HG03280 (cell line): ENCODE measurements around the gene KIAA0825.

Experiments used
- ATAC-seq: cut with Tn5 transposase; IDR thresholded peaks from one replicate; pipeline ENCODE4 v1.9.1; 2021; ENCODE audit warnings: mild to moderate bottlenecking, moderate library complexity; ENCODE audit not compliant: unreplicated experiment

KIAA0825 gene

DNA sequence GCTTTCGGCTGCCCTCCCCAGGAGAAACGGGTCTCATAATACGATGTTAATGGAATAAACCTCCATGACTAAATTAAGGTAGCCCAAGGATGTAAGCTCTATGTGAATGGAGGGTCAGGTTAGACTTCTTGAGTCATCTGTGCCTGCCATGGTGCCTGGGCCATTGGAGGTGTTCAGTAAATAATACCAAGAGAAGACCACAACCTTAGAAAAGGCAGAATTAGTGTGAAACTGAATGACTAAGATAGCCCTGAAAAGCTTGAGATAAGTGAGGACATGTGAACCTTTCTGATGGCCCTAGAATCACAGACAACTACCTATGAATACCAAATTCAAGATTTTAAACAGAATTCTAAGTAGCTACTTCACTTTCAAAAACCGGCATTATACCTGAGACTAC, 160.6 kb downstream of the KIAA0825 start:
- ATAC-seq = no peak

DNA sequence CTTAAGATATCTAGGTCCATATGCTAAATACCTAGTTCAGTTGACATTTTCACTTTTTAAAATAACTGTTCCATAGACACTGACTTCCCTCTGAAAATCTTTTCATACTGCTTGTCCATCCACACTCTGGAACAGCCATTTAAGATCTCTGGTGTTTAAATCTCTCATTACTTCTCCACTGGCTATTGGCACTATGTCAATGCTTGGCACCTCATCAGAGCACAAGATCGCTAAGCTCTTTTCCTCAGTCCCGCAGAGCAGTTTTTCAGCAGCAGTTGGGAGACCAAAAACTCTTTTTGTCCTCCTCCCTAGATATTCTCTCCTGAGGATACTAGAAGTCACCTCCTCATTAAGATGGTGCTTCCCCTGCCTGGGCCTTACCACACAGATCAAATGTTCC, 172.7 kb downstream of the KIAA0825 start:
- no peak for ATAC-seq

DNA sequence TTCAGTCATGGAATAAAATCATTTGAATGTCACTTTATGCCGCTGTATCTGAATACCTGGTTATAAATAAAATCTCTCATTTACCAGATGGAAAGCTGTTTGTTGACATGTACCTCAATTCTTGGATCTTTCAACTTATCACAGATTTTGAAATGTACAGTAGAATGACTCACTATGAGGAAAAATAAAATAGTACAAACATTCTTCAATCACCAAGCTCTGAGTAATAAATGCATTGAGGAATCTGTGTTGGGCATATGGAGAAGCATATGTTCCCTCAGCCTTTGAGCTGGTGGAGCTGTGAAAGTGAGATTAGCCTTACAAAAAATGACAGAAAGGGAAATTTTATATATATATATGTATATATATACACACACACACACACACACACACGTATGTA, 175.4 kb downstream of the KIAA0825 start:
- no peak for ATAC-seq

DNA sequence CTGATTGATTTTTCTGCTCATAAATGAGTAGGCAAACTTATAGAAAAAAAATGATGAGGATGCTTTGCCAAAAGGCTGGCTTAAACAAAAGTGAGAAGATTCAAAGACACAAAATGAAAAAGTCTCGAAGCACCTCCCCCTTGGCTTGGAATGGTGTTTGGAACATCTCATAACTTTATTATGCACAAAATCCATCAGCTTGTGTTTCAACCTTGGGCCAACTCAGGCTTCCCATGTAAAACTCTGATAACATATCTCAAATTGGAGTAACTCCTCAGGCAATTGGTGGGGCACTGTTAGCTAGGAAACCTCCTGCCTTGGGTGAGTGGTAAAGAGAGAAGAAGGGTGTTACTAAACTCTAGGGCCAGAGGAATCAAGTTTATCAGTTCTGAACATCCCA, 176.3 kb downstream of the KIAA0825 start:
- ATAC-seq = no peak

DNA sequence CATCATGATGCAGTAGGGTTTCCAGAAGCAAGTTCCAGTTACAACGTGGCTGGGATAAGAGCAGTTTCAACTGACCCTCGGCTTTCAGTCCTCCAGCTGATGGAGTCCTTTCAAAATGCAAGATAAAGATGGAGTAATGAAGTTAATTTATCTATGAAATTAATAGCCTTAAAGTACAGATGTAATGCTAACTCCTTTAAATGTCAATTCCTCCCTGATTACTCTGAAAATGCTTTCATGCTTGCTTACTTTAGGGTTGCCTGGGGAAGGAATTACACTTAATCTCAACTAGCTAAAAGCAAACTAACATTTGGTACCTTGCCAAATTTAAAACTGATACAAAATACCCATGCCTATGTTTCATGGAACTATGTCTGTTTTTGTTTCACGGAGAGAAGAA, 178.4 kb downstream of the KIAA0825 start:
- ATAC-seq = no peak

DNA sequence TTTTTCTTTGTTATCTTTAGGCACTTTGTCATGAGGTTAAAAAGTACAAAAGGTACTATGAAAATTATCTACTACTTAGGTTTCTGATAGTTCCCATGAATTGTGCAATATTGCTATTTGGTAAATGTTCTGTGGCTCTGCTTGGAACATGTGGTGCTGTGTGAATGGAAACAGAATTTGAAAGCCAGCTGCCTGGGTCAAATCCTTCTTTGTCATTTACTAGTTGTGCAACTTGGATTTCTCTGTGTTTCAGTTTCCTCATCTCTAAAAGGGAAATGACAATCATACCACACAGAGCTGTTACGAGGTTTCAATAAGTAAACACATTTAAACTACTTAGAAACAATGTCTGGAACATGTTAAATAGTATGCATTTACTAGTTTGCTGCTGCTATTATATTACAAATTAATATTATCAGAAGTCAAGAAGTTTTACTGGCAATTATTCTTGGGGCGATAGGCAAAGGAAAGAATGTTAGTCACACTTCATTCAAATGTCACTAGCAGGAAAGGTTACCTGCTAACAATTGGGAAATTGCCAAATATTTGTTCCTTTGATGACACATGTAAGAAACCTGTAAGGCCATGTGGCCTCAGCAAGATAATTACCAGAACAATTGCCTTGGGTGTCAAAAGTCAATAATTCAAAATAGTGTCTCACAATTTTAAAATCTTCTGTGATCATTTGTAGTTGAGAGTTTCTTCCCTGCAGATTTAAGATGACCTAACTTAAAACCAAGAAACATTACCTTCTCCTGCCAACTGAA, 184.8 kb downstream of the KIAA0825 start:
- no peak for ATAC-seq

DNA sequence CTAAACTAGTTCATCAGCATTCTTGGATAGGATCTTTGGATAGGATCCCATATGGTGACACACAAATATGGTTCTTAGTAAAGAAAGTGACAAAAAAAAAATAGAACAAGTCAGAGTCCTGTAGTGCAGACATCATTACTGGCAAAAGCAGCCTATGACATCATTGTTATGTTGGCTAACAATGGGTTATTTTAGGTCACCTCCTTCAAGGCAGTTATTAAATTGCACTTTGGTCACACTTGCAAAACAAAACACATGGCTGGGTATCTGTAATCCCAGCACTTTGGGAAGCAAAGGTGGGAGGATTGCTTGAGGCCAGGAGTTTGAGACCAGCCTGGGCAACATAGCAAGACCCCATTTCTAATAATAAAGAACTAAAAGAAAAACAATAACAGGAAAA, 185.9 kb downstream of the KIAA0825 start:
- ATAC-seq = no peak

DNA sequence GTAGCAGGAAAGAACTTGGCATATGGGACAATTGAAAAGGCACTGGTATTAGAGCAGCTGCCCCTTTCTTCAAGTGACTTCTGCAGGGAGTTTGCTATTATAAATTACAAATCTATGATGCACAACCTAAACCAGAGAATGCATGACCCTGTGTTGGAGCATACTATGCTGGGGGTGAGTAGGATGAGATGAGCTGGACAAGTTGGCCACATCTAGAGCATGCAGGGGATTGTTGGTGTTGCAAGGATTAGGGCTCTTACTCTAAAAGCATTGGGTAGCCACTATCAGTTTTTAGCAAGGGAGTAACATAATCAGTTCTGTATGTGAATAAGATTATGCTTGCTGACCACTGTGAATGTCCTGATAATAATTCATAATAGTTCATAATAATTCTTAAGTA, 186.7 kb downstream of the KIAA0825 start:
- no peak for ATAC-seq

DNA sequence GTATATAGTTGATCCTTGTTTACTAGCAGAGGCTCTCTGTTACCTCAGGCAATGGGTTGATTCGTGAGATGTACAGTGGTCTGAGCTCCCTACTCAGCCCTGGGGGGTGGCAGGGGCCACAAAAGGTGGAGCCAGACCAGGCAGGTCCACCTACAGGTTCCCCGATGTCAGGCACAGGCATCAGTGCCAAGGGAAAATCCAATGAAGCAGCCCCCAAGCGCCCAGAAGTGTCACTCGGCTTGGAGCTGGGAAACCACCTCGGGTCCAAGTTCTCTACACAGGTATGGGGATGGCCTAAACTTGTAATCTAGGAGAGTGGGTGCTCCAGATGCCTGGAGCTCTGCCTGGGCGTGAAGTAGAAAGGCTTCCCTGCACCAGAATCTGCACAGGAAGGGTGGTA, 188.8 kb downstream of the KIAA0825 start:
- ATAC-seq = no peak

DNA sequence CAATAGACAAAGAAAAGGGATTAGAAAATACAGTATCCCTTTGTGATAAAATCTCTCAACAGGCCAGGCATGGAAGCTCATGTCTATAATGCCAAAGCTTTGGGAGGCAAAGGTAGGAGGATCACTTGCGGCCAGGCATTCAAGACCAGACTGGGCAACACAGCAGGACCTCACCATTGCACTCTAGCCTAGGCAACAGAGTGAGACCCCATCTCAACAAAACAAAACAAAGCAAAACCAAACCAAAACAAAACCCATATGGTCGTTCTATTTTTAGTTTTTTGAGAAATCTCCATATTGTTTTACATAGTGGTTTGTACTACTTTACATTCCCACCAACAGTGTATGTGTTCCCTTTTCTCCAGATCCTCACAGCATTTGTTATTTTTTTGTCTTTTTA, 193.0 kb downstream of the KIAA0825 start:
- no peak for ATAC-seq

DNA sequence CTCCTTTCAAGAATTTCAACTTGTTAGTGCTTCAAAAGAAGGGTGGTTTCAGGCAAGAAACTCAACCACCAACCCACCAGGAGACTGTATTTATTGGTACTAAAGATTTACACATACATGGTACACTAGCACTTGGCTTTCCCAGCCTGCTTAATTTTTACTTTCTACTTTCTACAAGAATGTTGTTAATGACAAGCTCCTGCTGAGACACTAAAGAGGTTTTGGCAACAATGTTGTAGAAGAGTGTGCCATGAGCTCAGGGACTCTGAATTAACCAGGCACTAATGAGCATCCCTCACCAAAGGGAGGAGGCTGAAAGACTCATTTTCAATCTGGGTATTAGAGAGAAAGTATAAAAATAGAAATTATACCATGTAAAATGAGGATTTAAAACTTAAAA, 195.0 kb downstream of the KIAA0825 start:
- ATAC-seq = no peak

DNA sequence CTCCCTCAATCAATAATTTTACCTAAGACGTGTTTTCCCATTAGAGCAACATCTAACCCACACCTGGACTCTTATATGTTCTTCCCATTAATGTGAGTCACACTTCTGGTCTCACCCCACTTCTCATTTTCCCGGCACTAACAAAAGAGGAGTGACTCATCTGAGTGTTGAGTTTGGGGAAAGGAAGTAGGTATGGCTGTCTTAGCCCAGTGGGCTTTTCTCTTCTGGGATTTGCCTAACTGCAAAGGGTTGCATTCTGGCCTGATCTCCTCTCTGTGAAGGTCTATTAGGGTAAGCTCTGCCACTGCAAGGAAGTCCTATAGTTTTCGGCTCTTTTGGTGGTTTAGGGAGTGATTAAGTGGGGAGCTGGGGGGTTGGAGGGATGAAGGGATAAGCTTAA, 195.6 kb downstream of the KIAA0825 start:
- no peak for ATAC-seq

DNA sequence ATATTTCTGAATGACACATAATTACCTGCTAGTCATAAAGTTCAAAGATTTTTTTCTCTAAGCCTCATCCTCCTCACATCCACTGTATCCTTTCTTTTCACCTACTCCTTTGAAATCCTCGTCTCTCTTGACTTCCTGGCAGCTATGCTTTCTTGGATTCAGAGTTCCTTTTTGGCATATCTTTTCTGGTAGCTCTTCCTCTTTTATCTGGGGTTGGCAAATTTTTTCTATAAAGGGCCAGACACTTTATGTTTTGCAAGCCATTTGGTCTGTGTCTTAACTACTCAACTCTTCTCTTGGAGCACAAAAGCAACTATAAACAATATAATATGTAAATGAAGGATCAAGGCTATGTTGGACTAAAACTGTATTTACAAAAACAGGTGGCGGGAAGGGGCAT, 197.5 kb downstream of the KIAA0825 start:
- ATAC-seq = no peak

DNA sequence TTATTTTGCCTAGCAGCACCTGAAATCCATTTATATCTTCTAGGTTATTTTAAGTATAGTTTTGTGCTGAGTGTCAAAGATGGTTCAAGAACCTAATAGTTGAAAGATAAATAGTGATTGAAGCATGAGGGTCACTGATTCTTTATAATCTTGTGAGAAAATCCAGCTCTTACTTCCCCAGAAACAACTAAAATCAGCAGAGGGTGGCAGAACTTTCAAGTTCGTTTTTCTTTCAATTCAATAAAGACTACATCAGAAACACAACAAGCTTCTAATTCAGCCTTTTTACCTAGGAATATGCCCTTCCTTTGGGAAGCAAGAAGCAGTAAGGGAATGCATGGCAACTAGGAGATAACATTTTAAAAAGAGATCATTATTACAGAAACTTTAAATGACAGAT, 202.6 kb downstream of the KIAA0825 start:
- ATAC-seq = no peak

DNA sequence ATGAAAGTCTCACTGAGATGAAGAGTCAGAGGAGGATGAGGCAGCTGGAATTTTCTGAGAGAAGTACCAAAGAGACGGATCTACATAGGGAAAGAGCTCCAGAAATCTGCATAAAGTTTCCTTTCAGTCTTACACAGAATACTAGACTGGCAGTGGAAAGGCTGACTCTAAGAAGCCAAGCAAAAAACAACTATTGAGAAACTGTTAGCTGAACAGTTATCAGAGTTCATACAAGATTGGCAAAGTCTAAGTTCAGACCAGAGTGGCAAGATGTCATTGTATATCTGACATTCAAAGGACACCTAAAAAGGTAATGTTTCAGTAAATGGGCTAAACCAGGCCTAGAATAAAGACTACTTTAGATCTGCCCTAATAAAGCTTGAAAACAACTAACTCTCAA, 209.0 kb downstream of the KIAA0825 start:
- ATAC-seq = no peak

DNA sequence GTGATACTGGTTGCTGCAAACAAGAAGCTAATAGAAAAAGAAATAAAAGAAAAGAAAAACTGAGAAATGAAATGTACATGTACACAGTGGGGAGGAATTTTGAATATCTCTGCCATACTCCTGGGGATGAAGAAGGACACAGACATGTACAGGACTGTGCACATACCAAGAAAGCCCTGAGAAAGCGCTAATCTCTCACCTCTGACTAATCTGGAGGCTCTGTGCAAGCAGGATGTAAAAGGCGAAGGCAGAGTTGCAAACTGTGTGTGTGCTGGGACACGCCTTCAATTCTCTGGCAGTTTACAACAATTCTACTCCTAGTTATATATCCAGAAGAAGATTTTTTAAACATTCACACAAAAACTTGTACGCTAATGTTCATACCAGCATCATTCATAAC, 211.4 kb downstream of the KIAA0825 start:
- no peak for ATAC-seq

DNA sequence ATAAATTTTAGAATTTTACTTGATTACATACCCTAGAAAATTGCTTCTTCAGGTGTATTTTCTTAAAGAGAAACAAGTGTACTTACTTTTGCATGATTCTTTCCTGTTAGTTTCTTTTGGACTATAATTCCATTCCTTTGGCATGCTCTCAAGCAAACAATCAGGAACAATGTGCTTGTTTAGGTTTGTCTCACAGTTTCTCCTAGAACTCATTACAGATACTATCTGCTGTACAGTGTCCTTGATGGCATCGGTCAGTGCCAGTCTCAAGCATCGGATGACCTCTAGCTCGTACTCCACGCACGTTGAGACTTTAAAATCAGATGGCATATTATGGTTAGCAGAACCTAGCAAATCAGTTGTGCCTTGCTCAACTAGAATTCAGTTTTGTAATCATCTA, 214.9 kb downstream of the KIAA0825 start:
- ATAC-seq = no peak

DNA sequence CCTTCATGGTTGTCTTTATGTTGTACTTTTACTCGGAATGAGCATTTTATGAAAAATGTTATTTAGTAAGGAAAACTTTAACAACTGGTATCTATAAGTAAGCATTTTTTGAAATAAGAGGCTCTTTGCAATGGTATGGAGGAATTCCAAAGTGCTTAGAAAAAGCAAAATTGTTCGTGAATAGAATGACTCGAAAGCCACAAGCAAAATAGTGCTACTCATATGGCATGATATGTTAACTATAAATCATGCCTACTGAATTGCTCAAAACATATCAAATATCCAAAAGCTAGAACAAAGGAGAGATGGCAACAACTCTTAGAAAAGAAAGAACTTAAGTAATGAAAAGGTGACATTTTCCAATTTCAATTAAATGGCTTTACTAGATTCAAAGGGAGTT, 216.3 kb downstream of the KIAA0825 start:
- ATAC-seq = no peak

DNA sequence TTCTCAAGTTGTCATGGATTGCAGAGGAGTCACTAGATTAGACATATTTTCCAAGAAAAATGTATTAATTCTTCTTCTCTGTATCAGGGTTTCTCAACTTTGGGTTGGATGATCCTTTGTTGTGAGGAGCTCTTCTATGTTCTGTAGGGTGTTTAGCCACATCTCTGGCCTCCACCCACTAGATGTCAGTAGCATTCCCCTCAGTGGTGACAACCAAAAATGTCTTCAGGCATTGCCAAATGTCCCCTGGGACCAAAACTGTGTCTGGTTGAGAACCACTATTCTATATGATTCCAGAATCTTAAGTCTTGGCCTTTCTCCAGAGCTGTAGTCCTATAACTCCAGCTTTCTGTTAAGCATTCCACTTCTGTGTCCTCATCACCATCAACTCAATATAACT, 220.9 kb downstream of the KIAA0825 start:
- ATAC-seq = no peak

DNA sequence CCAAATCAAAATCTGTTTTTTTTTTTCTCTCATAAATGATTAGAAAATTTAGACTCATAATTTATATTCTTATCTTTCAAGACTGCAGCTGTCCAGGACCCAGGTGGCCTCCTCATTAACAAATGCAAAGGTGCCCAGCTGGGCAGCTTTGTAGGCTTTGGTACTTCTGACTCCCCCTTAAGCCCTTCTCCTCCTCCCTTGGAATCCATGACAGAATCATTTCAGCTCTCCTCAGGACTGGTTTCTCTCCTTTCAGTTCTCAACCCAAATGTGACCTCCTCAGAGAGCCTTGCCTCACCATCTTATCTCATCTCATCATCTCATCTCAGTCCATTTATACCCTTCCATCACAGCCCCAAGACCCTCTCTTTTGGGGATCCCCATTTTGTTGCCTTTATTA, 221.7 kb downstream of the KIAA0825 start:
- ATAC-seq = no peak

DNA sequence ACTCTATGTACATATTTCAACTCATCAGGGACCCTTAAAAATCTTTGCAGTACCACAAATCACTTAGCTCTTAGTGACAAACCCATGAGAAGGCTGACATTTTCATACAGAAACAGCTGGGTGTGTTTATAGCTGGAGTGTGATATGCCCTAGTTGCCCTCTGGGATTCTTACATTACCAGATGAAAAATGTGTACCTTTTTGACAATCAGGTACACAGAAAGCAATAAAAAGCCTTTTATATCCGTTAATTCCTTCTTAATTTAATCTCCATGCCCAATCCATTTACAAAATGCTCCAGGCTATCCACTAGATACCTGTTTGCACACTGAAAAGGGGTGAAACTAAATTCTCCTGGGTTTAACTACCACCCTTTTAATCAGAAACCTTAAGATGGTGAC, 222.9 kb downstream of the KIAA0825 start:
- ATAC-seq = no peak

DNA sequence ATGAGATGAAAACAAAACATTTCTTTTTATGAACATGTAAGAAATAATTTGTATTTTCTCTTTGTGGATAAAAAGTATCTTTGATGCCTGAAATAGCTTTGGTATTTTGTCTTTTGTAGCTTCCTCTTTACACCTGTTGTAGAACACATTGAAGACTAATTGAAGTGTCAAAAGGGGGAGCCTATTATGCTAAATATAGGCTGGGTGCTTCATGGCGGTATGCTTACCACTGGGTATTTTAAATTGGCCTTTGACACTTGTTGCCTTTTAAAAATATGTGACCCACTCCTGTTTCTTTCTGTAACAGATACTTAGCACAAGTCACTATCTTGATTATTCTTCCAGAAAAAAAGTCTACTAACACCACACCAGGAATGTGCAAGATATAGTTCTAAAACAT, 226.4 kb downstream of the KIAA0825 start:
- ATAC-seq = no peak

DNA sequence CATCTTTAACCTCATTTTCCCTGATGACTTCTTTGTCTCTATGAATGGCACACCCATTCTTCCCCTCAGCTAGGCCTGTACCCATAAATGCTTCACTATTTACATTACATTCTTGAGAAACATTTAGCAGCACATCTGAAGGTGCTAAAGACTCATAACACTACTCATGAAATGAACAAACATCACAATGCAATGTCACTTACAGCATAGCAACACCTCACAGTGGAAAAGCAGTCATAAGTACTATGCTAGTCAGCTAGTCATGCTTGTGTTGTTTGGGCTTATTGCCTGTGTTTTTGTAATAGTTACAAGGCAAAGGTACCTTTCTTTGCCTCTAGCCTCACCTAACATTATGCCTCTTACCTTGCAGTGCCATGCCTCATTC, 228.9 kb downstream of the KIAA0825 start:
- no peak for ATAC-seq
